ENCODE measurements around the gene ZNF81. TPM values are rescaled to one million over a fixed set of nuclear protein-coding genes. Genes with fewer than 3 reads are reported as not detected.

The ZNF81 gene
- total RNA-seq, 5 donors from 2014 or later (not counting 1 experiment from before 2014, with no cell fraction given), result 8.7 to 14.3 (median 11.5) TPM

- H3K36me3 Mint-ChIP-seq, result no peaks in the 10 kb centered on the region
- H3K4me1 ChIP-seq (ENCODE audit: control insufficient read depth in 1 of 2, extremely low read depth in 1 of 2, insufficient read depth in 2 of 2, low read length in 2 of 2), result no peaks in the 10 kb centered on the region
- no peaks in the 10 kb centered on the region for H3K4me1 Mint-ChIP-seq
- ChIA-PET CTCF (no interaction called here), POLR2A (no interaction called here)
- no peaks in the 10 kb centered on the region for H3K27me3 ChIP-seq (replicated peaks in 1 of 2; ENCODE audit: control insufficient read depth in 2 of 2, extremely low read depth in 1 of 2, insufficient read depth in 2 of 2, low read length in 1 of 2)
- ATAC-seq (replicated peaks in 1 of 4) (no peak), DNase-seq (no peak)
- no peak overlapping the region for H3K4me3 Mint-ChIP-seq
- no peak overlapping the region for H3K27ac ChIP-seq (ENCODE audit: low read length)
- peaks cover 0 to 19% of the 10 kb centered on the region in 2 donors for H3K27me3 Mint-ChIP-seq
- no peak overlapping the region for H3K27ac Mint-ChIP-seq
- WGBS (ENCODE audit: insufficient coverage), result no CpG with 5 or more reads among the region's 1 CpG
- no peaks in the 10 kb centered on the region for H3K9me3 Mint-ChIP-seq
- H3K36me3 ChIP-seq (ENCODE audit: control insufficient read depth in 2 of 2, extremely low read depth in 1 of 2, insufficient read depth in 1 of 2, low read length in 1 of 2), result no peaks in the 10 kb centered on the region
- H3K9me3 ChIP-seq, result no peaks in the 10 kb centered on the region
- H3K4me3 ChIP-seq (ENCODE audit: control insufficient read depth in 1 of 2, extremely low read depth in 1 of 2, low read length in 1 of 2), result no peak overlapping the region
Measured at GRCh38 chrX:47814851-47815250, 21.9 kb upstream of the ZNF81 start.

GRCh38 chrX:47815901-47816845 lies 20.5 kb upstream of the ZNF81 start:
- ATAC-seq (replicated peaks in 1 of 4) (no peak), DNase-seq (no peak)
- ChIA-PET POLR2A (interaction anchor here in 1 of 2 donors (0.6 kb wide), 2 partner anchors 44 to 1928 kb away, joined by 3 read pairs; no protein-coding TSS in a partner anchor), CTCF (interaction anchor here in 1 of 2 donors (0.6 kb wide), 1 partner anchor 19 kb away, joined by 5 read pairs; no protein-coding TSS in a partner anchor)
- Mint-ChIP-seq H3K4me3 (no peak overlapping the region), H3K27me3 (peaks cover 0 to 19% of the 10 kb centered on the region in 2 donors), H3K27ac (no peak overlapping the region), H3K9me3 (no peaks in the 10 kb centered on the region), H3K36me3 (no peaks in the 10 kb centered on the region), H3K4me1 (no peaks in the 10 kb centered on the region)
- H3K27ac ChIP-seq (ENCODE audit: low read length), result no peak overlapping the region
- H3K27me3 ChIP-seq (replicated peaks in 1 of 2; ENCODE audit: control insufficient read depth in 2 of 2, extremely low read depth in 1 of 2, insufficient read depth in 2 of 2, low read length in 1 of 2), result no peaks in the 10 kb centered on the region
- no peaks in the 10 kb centered on the region for H3K36me3 ChIP-seq (ENCODE audit: control insufficient read depth in 2 of 2, extremely low read depth in 1 of 2, insufficient read depth in 1 of 2, low read length in 1 of 2)
- no peak overlapping the region for H3K4me3 ChIP-seq (ENCODE audit: control insufficient read depth in 1 of 2, extremely low read depth in 1 of 2, low read length in 1 of 2)
- H3K4me1 ChIP-seq (ENCODE audit: control insufficient read depth in 1 of 2, extremely low read depth in 1 of 2, insufficient read depth in 2 of 2, low read length in 2 of 2), result no peaks in the 10 kb centered on the region
- no CpG with 5 or more reads among the region's 4 CpGs for WGBS (ENCODE audit: insufficient coverage)
- H3K9me3 ChIP-seq, result no peaks in the 10 kb centered on the region

- Histone ChIP-seq H3K27me3 (replicated peaks in 1 of 2; ENCODE audit: control insufficient read depth in 2 of 2, extremely low read depth in 1 of 2, insufficient read depth in 2 of 2, low read length in 1 of 2) (no peaks in the 10 kb centered on the region), H3K4me1 (ENCODE audit: control insufficient read depth in 1 of 2, extremely low read depth in 1 of 2, insufficient read depth in 2 of 2, low read length in 2 of 2) (no peaks in the 10 kb centered on the region), H3K4me3 (ENCODE audit: control insufficient read depth in 1 of 2, extremely low read depth in 1 of 2, low read length in 1 of 2) (no peak overlapping the region), H3K9me3 (no peaks in the 10 kb centered on the region), H3K27ac (ENCODE audit: low read length) (no peak overlapping the region), H3K36me3 (ENCODE audit: control insufficient read depth in 2 of 2, extremely low read depth in 1 of 2, insufficient read depth in 1 of 2, low read length in 1 of 2) (no peaks in the 10 kb centered on the region)
- DNase-seq, result no peak
- no peak overlapping the region for H3K27ac Mint-ChIP-seq
- CTCF ChIA-PET, result no interaction called here
- peaks cover 0 to 19% of the 10 kb centered on the region in 2 donors for H3K27me3 Mint-ChIP-seq
- WGBS (ENCODE audit: insufficient coverage), result no CpG with 5 or more reads among the region's 1 CpG
- no peaks in the 10 kb centered on the region for H3K9me3 Mint-ChIP-seq
- POLR2A ChIA-PET, result no interaction called here
- ATAC-seq (replicated peaks in 1 of 4), result no peak
- H3K4me1 Mint-ChIP-seq, result no peaks in the 10 kb centered on the region
- no peak overlapping the region for H3K4me3 Mint-ChIP-seq
- H3K36me3 Mint-ChIP-seq, result no peaks in the 10 kb centered on the region
Measured at GRCh38 chrX:47817421-47817820, 19.3 kb upstream of the ZNF81 start.

GRCh38 chrX:47817897-47818296 lies 18.8 kb upstream of the ZNF81 start:
- peaks cover 0 to 19% of the 10 kb centered on the region in 2 donors for H3K27me3 Mint-ChIP-seq
- no peaks in the 10 kb centered on the region for H3K9me3 ChIP-seq
- H3K4me1 Mint-ChIP-seq, result peaks cover 2 to 5% (median 3%) of the 10 kb centered on the region in 3 donors
- ChIA-PET POLR2A (no interaction called here), CTCF (no interaction called here)
- H3K36me3 Mint-ChIP-seq, result no peaks in the 10 kb centered on the region
- H3K36me3 ChIP-seq (ENCODE audit: control insufficient read depth in 2 of 2, extremely low read depth in 1 of 2, insufficient read depth in 1 of 2, low read length in 1 of 2), result no peaks in the 10 kb centered on the region
- no peaks in the 10 kb centered on the region for H3K9me3 Mint-ChIP-seq
- no peak overlapping the region for H3K4me3 ChIP-seq (ENCODE audit: control insufficient read depth in 1 of 2, extremely low read depth in 1 of 2, low read length in 1 of 2)
- no peak overlapping the region for H3K27ac ChIP-seq (ENCODE audit: low read length)
- WGBS (ENCODE audit: insufficient coverage), result no CpG with 5 or more reads among the region's 1 CpG
- no peak overlapping the region for H3K27ac Mint-ChIP-seq
- ATAC-seq (replicated peaks in 1 of 4) (no peak), DNase-seq (no peak)
- no peaks in the 10 kb centered on the region for H3K4me1 ChIP-seq (ENCODE audit: control insufficient read depth in 1 of 2, extremely low read depth in 1 of 2, insufficient read depth in 2 of 2, low read length in 2 of 2)
- no peak overlapping the region for H3K4me3 Mint-ChIP-seq
- no peaks in the 10 kb centered on the region for H3K27me3 ChIP-seq (replicated peaks in 1 of 2; ENCODE audit: control insufficient read depth in 2 of 2, extremely low read depth in 1 of 2, insufficient read depth in 2 of 2, low read length in 1 of 2)

GRCh38 chrX:47828984-47829383 lies 7.7 kb upstream of the ZNF81 start:
- Histone ChIP-seq H3K27me3 (replicated peaks in 1 of 2; ENCODE audit: control insufficient read depth in 2 of 2, extremely low read depth in 1 of 2, insufficient read depth in 2 of 2, low read length in 1 of 2) (no peaks in the 10 kb centered on the region), H3K9me3 (no peaks in the 10 kb centered on the region), H3K27ac (ENCODE audit: low read length) (no peak overlapping the region), H3K36me3 (ENCODE audit: control insufficient read depth in 2 of 2, extremely low read depth in 1 of 2, insufficient read depth in 1 of 2, low read length in 1 of 2) (no peaks in the 10 kb centered on the region), H3K4me1 (ENCODE audit: control insufficient read depth in 1 of 2, extremely low read depth in 1 of 2, insufficient read depth in 2 of 2, low read length in 2 of 2) (no peaks in the 10 kb centered on the region), H3K4me3 (ENCODE audit: control insufficient read depth in 1 of 2, extremely low read depth in 1 of 2, low read length in 1 of 2) (no peak overlapping the region)
- H3K4me1 Mint-ChIP-seq, result peaks cover 0 to under 1% (median 0%) of the 10 kb centered on the region in 3 donors
- H3K36me3 Mint-ChIP-seq, result no peaks in the 10 kb centered on the region
- DNase-seq (no peak), ATAC-seq (replicated peaks in 1 of 4) (no peak)
- H3K9me3 Mint-ChIP-seq, result no peaks in the 10 kb centered on the region
- ChIA-PET POLR2A (no interaction called here), CTCF (interaction anchor here in 1 of 2 donors (0.9 kb wide), 1 partner anchor 198 kb away, joined by 3 read pairs; no protein-coding TSS in a partner anchor)
- H3K27me3 Mint-ChIP-seq, result peaks cover under 1 to 5% of the 10 kb centered on the region in 2 donors
- H3K27ac Mint-ChIP-seq, result no peak overlapping the region
- no peak overlapping the region for H3K4me3 Mint-ChIP-seq
- WGBS (ENCODE audit: insufficient coverage), result 86% methylated on average over 1 of the region's 1 CpG

- Mint-ChIP-seq H3K4me1 (peaks cover 6 to 10% (median 9%) of the 10 kb centered on the region in 3 donors), H3K36me3 (no peaks in the 10 kb centered on the region), H3K4me3 (no peak overlapping the region), H3K27me3 (peaks cover 0 to 5% of the 10 kb centered on the region in 2 donors), H3K27ac (no peak overlapping the region), H3K9me3 (no peaks in the 10 kb centered on the region)
- no peak overlapping the region for H3K4me3 ChIP-seq (ENCODE audit: control insufficient read depth in 1 of 2, extremely low read depth in 1 of 2, low read length in 1 of 2)
- H3K4me1 ChIP-seq (ENCODE audit: control insufficient read depth in 1 of 2, extremely low read depth in 1 of 2, insufficient read depth in 2 of 2, low read length in 2 of 2), result peaks cover 0 to 11% of the 10 kb centered on the region in 2 experiments
- ChIA-PET CTCF (interaction anchor here (1.4 to 2.2 kb wide), 2 partner anchors 22 to 195 kb away, joined by 3 to 8 read pairs; no protein-coding TSS in a partner anchor), POLR2A (no interaction called here)
- H3K36me3 ChIP-seq (ENCODE audit: control insufficient read depth in 2 of 2, extremely low read depth in 1 of 2, insufficient read depth in 1 of 2, low read length in 1 of 2), result no peaks in the 10 kb centered on the region
- no CpG with 5 or more reads among the region's 2 CpGs for WGBS (ENCODE audit: insufficient coverage)
- ATAC-seq (replicated peaks in 1 of 4) (peak in 1 of 4 experiments; percentile 36), DNase-seq (peak in 33 of 35 experiments; percentile 5 to 73 (median 35))
- H3K9me3 ChIP-seq, result no peaks in the 10 kb centered on the region
- no peak overlapping the region for H3K27ac ChIP-seq (ENCODE audit: low read length)
- H3K27me3 ChIP-seq (replicated peaks in 1 of 2; ENCODE audit: control insufficient read depth in 2 of 2, extremely low read depth in 1 of 2, insufficient read depth in 2 of 2, low read length in 1 of 2), result no peaks in the 10 kb centered on the region
Measured at GRCh38 chrX:47831788-47832187, 4.9 kb upstream of the ZNF81 start.
